Measurements from ENCODE around the gene AAK1.
"Not testable (repeated sequence)": the region's sequence is repeated elsewhere in the genome, so short reads cannot be mapped to it uniquely, and the experiment has no call there.

Gene AAK1

GRCh38 chr2:69428981-69429380 is 214.6 kb downstream of the AAK1 start:
- Histone ChIP-seq H3K27ac (no peak overlapping the region), H3K4me3 (no peak overlapping the region)
- TF ChIP-seq CTCF (IDR thresholded peaks at IDR 0.05): no peak
- DNase-seq (ENCODE audit: low spot score): no peak

- Histone ChIP-seq H3K4me3 (no peak overlapping the region), H3K27ac (no peak overlapping the region)
- no peak for DNase-seq (ENCODE audit: low spot score)
- no peak for TF ChIP-seq CTCF (IDR thresholded peaks at IDR 0.05)
Observed at GRCh38 chr2:69424419-69424818, 219.1 kb downstream of the AAK1 start.

DNA sequence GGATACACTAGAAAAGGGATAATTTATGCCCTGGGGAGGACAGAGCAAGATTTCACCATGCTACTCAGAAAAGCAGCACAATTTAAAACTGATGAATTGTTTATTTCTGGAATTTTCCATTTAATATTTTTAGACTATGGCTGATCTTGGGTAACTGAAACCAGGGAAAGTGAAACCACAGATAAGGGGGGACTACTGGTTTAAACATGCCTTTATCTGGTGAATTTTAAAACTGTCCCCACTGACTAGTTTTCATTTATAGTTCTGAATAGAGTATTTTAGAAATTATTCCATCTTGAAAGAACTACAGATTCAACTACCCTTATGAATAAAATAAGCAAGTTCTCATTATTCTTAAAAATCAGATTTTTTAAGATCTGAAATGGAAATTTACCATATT is 221.3 kb downstream of the AAK1 start:
- TF ChIP-seq CTCF (IDR thresholded peaks at IDR 0.05): no peak

GRCh38 chr2:69419111-69419510 is 224.4 kb downstream of the AAK1 start:
- H3K27ac ChIP-seq; H3K4me3 ChIP-seq; DNase-seq (ENCODE audit: low spot score): not testable (repeated sequence)

More for the DNA sequence above, 221.3 kb downstream of the AAK1 start:
- Histone ChIP-seq H3K4me3 (no peak overlapping the region), H3K27ac (peak overlapping the region in 1 of 2 donors; percentile 49)
- DNase-seq (ENCODE audit: low spot score): no peak

DNA sequence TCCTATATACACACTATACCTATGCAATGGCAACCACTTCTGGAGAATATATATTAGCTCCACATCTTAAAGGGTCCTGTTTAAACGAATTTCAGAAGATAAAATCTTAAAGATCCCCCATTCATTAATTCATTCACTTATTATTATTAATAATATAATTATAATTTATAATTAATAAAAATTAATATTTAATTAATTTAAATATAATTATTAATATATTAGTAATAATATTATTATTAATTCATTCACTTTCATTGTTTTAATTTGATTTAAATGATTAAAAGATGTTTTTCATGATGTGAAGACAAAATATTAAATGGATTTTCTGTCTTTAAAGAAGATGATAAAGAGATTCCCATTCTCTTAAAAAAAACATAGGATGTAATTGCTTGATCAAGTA is 227.4 kb downstream of the AAK1 start:
- Histone ChIP-seq H3K27ac (no peak overlapping the region), H3K4me3 (no peak overlapping the region)
- no peak for DNase-seq (ENCODE audit: low spot score)
- TF ChIP-seq CTCF (IDR thresholded peaks at IDR 0.05): no peak
